ENCODE measurements around the gene CMTR1.

CMTR1 gene

DNA sequence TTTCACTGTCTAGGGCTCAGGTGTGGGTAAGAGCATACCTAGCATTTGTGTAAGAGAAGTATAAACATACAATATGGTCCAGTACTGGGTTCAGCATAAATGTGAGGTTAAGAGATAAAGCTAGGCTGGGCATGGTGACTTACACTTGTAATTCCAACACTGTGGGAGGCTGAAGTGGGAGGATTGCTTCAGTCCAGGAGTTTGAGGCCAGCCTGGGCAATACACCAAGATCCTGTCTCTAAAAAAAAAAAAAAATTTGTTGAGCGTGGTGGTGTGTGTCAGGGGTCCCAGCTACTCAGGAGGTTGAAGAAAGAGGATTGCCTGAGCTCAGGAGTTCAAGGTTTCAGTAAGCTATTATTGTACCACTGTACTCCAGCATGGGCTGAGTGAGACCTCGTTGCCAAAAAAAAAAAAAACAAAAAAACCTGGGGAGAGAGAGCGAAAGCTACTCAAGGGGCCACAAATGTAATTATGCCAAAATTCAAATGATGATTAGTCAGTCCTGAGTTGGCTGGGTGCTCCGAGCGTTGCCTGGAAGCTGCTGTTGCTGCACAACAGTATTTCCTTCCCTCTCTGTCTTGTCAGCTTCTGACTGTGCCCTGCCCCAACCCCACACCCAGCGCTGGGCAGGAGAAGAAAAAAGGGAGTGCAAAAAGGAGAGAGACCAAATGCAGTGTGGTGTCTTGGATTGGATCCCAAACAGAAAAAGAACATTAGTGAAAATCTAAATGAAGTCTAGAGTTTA is 24.0 kb downstream of the CMTR1 start:
- Histone ChIP-seq H3K9ac (no peak overlapping the region), H3K4me3 (ENCODE audit: low read depth, low read length) (no peak overlapping the region), H3K79me2 (peaks cover 6% of the 10 kb centered on the region), H3K4me1 (no peaks in the 10 kb centered on the region), H3K27ac (no peak overlapping the region), H3K9me3 (ENCODE audit: control insufficient read depth, low read length) (no peaks in the 10 kb centered on the region), H3K36me3 (ENCODE audit: control insufficient read depth, insufficient read depth, low read length) (no peaks in the 10 kb centered on the region), H2AFZ (no peak overlapping the region), H3K27me3 (ENCODE audit: control insufficient read depth, insufficient read depth, low read length) (no peaks in the 10 kb centered on the region), H3K4me2 (ENCODE audit: low read length) (no peak overlapping the region)
- TF ChIP-seq CTCF (IDR thresholded peaks at IDR 0.05) = no peak

- Histone ChIP-seq H3K27me3 (ENCODE audit: control insufficient read depth, insufficient read depth, low read length) (no peaks in the 10 kb centered on the region), H3K4me2 (ENCODE audit: low read length) (no peak overlapping the region), H3K9me3 (ENCODE audit: control insufficient read depth, low read length) (no peaks in the 10 kb centered on the region), H3K36me3 (ENCODE audit: control insufficient read depth, insufficient read depth, low read length) (no peaks in the 10 kb centered on the region), H2AFZ (no peak overlapping the region), H3K27ac (no peak overlapping the region), H3K4me3 (ENCODE audit: low read depth, low read length) (no peak overlapping the region), H3K4me1 (no peaks in the 10 kb centered on the region), H3K79me2 (peaks cover 5% of the 10 kb centered on the region), H3K9ac (no peak overlapping the region)
- no peak for TF ChIP-seq CTCF (IDR thresholded peaks at IDR 0.05)
Observed at GRCh38 chr6:37459981-37460800, 27.2 kb downstream of the CMTR1 start.

- no peaks in the 10 kb centered on the region for H3K36me3 ChIP-seq (ENCODE audit: control insufficient read depth, insufficient read depth, low read length)
- no peak overlapping the region for H3K4me2 ChIP-seq (ENCODE audit: low read length)
- no peak for TF ChIP-seq CTCF (IDR thresholded peaks at IDR 0.05)
Observed at GRCh38 chr6:37460805-37461204, 27.8 kb downstream of the CMTR1 start.

DNA sequence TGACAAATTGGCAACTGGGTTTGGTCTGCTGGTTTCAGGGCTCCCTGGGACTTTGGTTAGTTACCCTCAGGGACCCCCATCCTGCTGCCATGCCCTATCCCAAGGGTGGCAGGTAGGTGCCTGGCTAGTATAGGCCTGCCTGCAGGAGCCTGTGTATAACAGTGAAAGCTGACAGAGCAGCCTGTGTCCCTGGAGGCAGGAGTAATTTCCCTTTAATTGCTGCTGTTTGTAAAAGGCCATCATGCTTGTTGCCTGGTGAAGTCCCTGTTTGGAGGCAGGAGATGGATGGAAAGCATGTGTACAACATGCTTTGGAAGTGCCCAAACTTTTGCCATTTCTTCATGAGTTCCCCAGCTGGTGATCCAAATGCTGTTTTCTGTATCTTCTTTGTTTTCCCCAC is 30.1 kb downstream of the CMTR1 start:
- Histone ChIP-seq H3K36me3 (ENCODE audit: control insufficient read depth, insufficient read depth, low read length) (no peaks in the 10 kb centered on the region), H3K9me3 (ENCODE audit: control insufficient read depth, low read length) (no peaks in the 10 kb centered on the region), H3K79me2 (peaks cover 3% of the 10 kb centered on the region), H3K4me3 (ENCODE audit: low read depth, low read length) (no peak overlapping the region), H3K27ac (no peak overlapping the region), H3K9ac (no peak overlapping the region), H2AFZ (no peak overlapping the region), H3K4me2 (ENCODE audit: low read length) (no peak overlapping the region), H3K4me1 (no peaks in the 10 kb centered on the region), H3K27me3 (ENCODE audit: control insufficient read depth, insufficient read depth, low read length) (no peaks in the 10 kb centered on the region)
- TF ChIP-seq CTCF (IDR thresholded peaks at IDR 0.05) = no peak

More at GRCh38 chr6:37460805-37461204, 27.8 kb downstream of the CMTR1 start:
- no peaks in the 10 kb centered on the region for H3K4me1 ChIP-seq
- H2AFZ ChIP-seq = no peak overlapping the region
- H3K9me3 ChIP-seq (ENCODE audit: control insufficient read depth, low read length) = no peaks in the 10 kb centered on the region
- H3K27ac ChIP-seq = no peak overlapping the region
- H3K79me2 ChIP-seq = peaks cover 5% of the 10 kb centered on the region
- H3K4me3 ChIP-seq (ENCODE audit: low read depth, low read length) = no peak overlapping the region
- H3K9ac ChIP-seq = no peak overlapping the region
- H3K27me3 ChIP-seq (ENCODE audit: control insufficient read depth, insufficient read depth, low read length) = no peaks in the 10 kb centered on the region

Measured in parathyroid adenoma (tissue), 2 donors.